CD4-positive, alpha-beta T cell treated with Interleukin-17A for 4 hours (primary cell): ENCODE results near the gene SLC37A1.
A peak's percentile ranks its signal among the peaks of the same experiment; 100 is the strongest.

Source experiments
- DNase-seq: peaks from one replicate; pipeline ENCODE4 v3.0.0-alpha.2; 2020; ENCODE audit warnings: mixed read lengths

Gene SLC37A1

GRCh38 chr21:42479582-42479981, 34.1 kb upstream of the SLC37A1 start:
- no peak for DNase-seq

- no peak for DNase-seq
Observed at GRCh38 chr21:42480736-42481135, 32.9 kb upstream of the SLC37A1 start.

GRCh38 chr21:42481169-42481568, 32.5 kb upstream of the SLC37A1 start:
- DNase-seq, result no peak

GRCh38 chr21:42484966-42485365, 28.7 kb upstream of the SLC37A1 start:
- no peak for DNase-seq

- DNase-seq, result no peak
Observed at GRCh38 chr21:42486072-42486471, 27.6 kb upstream of the SLC37A1 start.

GRCh38 chr21:42486531-42486930, 27.1 kb upstream of the SLC37A1 start:
- DNase-seq, result no peak

GRCh38 chr21:42489006-42489563, 24.6 kb upstream of the SLC37A1 start:
- DNase-seq, result no peak

- no peak for DNase-seq
Observed at GRCh38 chr21:42489991-42490390, 23.7 kb upstream of the SLC37A1 start.

- no peak for DNase-seq
Observed at GRCh38 chr21:42490720-42491119, 22.9 kb upstream of the SLC37A1 start.

GRCh38 chr21:42491328-42491727, 22.3 kb upstream of the SLC37A1 start:
- DNase-seq, result no peak

- DNase-seq, result no peak
Observed at GRCh38 chr21:42492201-42492600, 21.5 kb upstream of the SLC37A1 start.

GRCh38 chr21:42493109-42494060, 20.3 kb upstream of the SLC37A1 start:
- DNase-seq, result no peak

GRCh38 chr21:42495027-42495426, 18.6 kb upstream of the SLC37A1 start:
- DNase-seq, result no peak

- no peak for DNase-seq
Observed at GRCh38 chr21:42495765-42496119, 17.9 kb upstream of the SLC37A1 start.

- DNase-seq, result peak; percentile 100
Observed at GRCh38 chr21:42496120-42496838, 17.4 kb upstream of the SLC37A1 start, which contains the start of gene RSPH1. RSPH1 (minus strand) TSS chr21:42496224; CDS start chr21:42496186, 38 bp downstream.

GRCh38 chr21:42496839-42497202, 16.8 kb upstream of the SLC37A1 start:
- no peak for DNase-seq

- DNase-seq, result no peak
Observed at GRCh38 chr21:42498012-42498411, 15.6 kb upstream of the SLC37A1 start.

- no peak for DNase-seq
Observed at GRCh38 chr21:42499444-42500112, 14.1 kb upstream of the SLC37A1 start.

GRCh38 chr21:42500225-42500624, 13.4 kb upstream of the SLC37A1 start:
- DNase-seq, result no peak

- DNase-seq, result no peak
Observed at GRCh38 chr21:42500736-42501135, 12.9 kb upstream of the SLC37A1 start.

GRCh38 chr21:42503711-42504110, 9.9 kb upstream of the SLC37A1 start:
- DNase-seq, result no peak

- no peak for DNase-seq
Observed at GRCh38 chr21:42505090-42505726, 8.4 kb upstream of the SLC37A1 start.

- no peak for DNase-seq
Observed at GRCh38 chr21:42507418-42507817, 6.2 kb upstream of the SLC37A1 start.
